GM12873 (cell line): ENCODE data around the gene TMEM82.

Experiments
- TF ChIP-seq, protein P1 (sequence below): IDR thresholded peaks from 2 replicates; pipeline ENCODE4 v1.5.1; 2012; ENCODE audit warnings: low read depth, mild to moderate bottlenecking, moderate library complexity, low read length, control low read depth; ENCODE audit not compliant: insufficient read depth; ENCODE audit errors: missing control alignments

The TMEM82 gene

DNA sequence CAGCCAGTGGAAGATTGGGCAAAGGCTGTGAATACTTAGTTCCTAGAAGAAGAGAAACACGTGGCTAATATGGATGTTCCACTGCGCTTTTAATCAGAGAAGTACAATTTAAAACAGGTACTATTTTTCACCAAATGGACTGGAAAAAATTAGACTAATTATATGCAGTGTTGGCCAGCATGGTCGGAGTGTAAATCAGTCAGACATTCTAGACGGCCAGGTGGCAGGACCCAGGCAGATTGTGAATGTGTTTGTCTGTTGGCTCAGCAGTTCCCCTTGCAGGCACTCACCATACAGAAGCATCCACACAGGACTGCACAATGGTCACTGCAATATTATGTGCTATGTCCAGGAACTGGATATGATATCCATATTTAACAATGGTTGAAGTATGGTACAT lies 30.1 kb upstream of the TMEM82 start:
- TF ChIP-seq, protein P1, sequence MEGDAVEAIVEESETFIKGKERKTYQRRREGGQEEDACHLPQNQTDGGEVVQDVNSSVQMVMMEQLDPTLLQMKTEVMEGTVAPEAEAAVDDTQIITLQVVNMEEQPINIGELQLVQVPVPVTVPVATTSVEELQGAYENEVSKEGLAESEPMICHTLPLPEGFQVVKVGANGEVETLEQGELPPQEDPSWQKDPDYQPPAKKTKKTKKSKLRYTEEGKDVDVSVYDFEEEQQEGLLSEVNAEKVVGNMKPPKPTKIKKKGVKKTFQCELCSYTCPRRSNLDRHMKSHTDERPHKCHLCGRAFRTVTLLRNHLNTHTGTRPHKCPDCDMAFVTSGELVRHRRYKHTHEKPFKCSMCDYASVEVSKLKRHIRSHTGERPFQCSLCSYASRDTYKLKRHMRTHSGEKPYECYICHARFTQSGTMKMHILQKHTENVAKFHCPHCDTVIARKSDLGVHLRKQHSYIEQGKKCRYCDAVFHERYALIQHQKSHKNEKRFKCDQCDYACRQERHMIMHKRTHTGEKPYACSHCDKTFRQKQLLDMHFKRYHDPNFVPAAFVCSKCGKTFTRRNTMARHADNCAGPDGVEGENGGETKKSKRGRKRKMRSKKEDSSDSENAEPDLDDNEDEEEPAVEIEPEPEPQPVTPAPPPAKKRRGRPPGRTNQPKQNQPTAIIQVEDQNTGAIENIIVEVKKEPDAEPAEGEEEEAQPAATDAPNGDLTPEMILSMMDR = no peak

DNA sequence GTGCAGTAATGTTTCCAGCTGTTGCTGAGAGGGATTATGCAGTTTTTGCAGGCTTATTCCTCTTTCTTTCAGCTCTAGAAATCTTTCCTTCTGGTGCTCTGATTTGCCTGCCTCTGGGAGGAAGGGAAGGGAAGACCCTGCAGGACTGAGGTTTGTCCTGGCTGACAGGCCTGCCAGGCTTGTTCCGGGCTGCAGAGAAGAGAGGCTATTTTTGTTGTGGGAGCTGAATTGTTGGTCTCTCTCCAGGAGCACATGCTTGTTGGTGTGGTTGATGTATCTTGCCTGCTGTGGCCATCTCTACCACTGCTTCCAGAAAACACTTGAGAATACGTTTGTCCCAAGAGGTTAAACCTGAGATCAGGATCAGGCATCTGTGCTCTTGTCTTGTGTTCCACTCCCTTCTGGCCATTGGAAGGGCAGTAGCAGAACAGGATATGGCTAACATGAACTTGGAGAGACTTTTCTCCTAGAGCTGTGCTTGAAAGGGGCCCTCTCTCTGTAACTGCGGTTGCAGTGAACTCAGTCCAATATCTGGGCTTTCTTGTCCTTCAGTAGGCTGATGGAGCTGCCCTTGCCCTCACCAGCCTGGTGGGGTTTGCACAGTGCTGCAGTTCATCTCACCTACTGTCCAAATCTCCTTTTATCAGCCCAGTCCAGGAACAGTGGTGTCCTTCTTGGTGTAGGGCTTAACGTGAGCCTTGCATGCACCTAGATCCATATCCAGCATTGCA lies 27.7 kb upstream of the TMEM82 start:
- TF ChIP-seq, protein P1 = no peak

DNA sequence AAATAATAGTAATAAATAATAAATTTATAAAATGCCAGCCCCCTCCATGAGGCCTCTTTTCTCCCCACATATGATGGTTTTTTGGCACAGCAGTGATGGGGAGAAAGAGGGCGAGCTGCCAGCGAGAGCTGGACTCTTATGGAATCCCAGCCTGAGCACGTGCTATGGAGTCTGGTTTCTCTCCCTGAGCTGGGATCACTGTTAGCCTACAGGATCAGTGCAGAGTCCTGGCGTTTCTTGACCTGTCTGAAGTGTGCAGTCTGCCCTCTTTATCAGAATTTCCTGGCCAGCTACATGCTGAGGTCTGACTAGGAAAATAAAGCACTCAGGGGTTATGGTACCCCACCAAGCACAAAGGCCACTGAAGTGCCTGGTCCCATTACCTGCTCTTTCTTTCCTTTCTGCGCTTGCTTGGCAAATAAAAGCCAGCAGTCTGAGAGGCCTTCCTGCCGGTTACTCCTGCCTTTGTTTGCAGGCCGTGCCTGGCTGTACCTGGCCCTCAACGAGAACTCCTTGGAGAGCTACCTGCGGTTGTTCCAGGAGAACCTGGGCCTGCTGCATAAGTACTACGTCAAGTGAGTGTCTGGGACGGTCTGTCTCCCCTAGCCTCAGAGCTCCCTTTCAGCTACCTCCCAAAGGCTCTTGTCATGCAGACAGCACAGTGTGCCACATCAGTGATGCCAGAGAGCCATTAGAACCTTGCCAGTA lies 24.7 kb upstream of the TMEM82 start:
- TF ChIP-seq, protein P1 = no peak

DNA sequence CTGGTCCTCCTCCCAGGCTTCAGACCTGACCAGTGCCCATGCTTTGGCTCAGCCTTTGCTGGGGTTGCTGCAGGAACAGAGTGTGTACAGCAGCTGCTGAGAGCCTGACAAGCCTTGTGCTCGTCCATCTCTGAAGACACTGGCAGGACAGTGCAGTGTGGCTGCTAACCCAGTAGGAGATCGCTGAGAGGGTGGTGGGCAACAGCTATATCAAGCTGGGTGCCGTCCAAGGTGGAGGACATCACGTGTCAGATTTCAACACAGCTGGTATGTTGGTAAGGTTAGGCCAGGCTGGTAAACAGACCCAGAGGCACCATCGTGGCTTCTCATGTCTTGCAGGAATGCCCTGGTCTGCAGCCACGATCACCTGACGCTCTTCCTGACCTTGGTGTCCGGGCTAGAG lies 24.1 kb upstream of the TMEM82 start:
- TF ChIP-seq, protein P1 = no peak

DNA sequence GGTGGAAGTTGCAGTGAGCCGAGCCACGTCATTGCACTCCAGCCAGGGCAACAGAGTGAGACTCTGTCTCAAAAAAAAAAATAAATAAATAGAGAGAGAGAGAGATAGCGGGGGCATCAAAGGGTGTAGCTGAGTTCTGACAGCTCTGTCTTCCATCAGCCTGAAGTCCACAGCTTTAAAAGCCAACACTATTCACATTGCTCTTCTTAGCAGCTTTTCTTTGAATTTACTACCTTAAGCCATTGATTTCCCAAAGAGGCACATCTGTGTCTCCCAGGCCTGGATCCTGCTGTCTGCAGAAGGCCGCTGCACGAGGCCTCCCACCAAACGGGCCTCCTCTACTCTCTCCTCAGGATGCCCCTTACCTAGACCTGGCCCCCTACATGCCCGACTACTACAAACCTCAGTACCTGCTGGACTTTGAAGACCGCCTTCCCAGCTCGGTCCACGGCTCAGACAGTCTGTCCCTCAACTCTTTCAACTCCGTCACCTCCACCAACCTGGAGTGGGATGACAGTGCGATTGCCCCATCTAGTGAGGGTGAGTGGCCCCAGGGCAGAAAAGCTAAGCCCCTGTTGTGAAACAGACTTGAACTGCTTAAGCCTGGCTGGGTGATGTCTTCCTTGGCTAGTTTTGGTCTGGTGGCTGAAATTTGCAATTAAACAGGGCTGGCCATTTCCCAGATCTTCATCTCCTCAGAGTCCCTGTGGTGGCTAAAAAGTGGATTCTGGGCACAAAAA lies 22.7 kb upstream of the TMEM82 start:
- TF ChIP-seq, protein P1 = peak; percentile 10

DNA sequence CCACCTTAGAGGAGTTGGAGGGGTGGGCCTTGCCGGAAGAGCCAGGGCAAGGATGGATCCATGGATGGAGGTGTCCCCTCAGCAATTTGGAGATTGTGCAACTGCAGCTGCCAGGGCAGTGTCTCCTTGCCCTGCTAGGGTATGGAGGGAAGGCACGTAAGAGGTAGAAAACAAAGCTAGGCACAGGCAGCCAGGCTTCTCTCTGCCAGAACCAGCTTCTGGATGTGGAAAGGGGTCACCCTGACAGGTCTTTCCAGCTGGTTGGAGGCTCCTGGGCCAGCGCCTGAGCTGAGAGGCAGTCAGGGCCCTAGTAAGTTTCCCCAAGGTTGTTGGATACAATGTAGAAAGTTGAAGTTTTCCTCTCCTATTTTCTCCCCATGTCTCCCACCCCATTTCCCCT lies 21.4 kb upstream of the TMEM82 start:
- TF ChIP-seq, protein P1 = no peak

DNA sequence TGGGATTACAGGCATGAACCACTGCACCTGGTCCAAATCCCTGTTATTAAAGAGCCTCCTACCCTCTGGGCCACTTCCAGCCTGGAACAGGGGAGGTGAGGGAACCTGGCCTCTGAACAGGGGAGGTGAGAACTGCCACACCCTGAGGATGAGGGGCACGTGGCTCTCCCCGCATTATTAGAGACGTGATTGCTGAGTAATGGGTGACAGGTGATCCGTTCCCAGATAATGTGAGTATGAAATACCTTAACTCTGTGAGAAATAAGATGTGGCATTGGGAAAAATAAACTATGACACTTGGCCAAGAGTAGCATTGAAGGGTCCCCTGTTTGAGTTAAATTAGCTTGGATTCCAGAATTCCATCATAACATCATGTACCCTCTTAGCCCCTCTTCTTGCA lies 19.9 kb upstream of the TMEM82 start:
- TF ChIP-seq, protein P1 = no peak
